HFFc6 (cell line): ENCODE results near the gene ZNF644. TPM values are rescaled to one million over a fixed set of nuclear protein-coding genes. Genes with fewer than 3 reads are reported as not detected.

Experiments
- DNase-seq: peaks from one replicate; pipeline ENCODE4 v3.0.0-alpha.2; 2018
- H3K27ac Mint-ChIP-seq: 2 replicates; pipeline ENCODE4 v1.8.0; 2020; ENCODE audit warnings: mild to moderate bottlenecking, mixed read lengths
- H3K27me3 Mint-ChIP-seq: 2 replicates; pipeline ENCODE4 v1.8.0; 2021; ENCODE audit warnings: mild to moderate bottlenecking, moderate library complexity, mixed read lengths; ENCODE audit not compliant: insufficient read depth
- H3K36me3 Mint-ChIP-seq: 2 replicates; pipeline ENCODE4 v1.8.0; 2021; ENCODE audit warnings: low read depth, mixed read lengths
- H3K4me1 Mint-ChIP-seq: 2 replicates; pipeline ENCODE4 v1.8.0; 2020; ENCODE audit warnings: low read depth, mixed read lengths
- H3K4me3 Mint-ChIP-seq: 2 replicates; pipeline ENCODE4 v1.8.0; 2020; ENCODE audit warnings: mild to moderate bottlenecking, moderate library complexity, mixed read lengths
- H3K9me3 Mint-ChIP-seq: 2 replicates; pipeline ENCODE4 v1.8.0; 2020; ENCODE audit warnings: mild to moderate bottlenecking, mixed read lengths
- total RNA-seq, 6 experiments: library from RNA; stranded (reverse); fragmentation: NEBNext Ultra II Directional; extraction: Animal tissue kit (Norgen Biotek cat#: 25700); gene quantifications; 2 replicates in 1 of 6; 3 replicates in 5 of 6; pipeline ENCODE4 v1.2.3, GENCODE V29; 2021
- TF ChIP-seq, protein P1 (sequence below): fragments of 200-600 bp; sonication (generic); IDR thresholded peaks from 2 replicates; pipeline ENCODE4 v1.5.0; 2021; ENCODE audit warnings: antibody characterized with exemption, mild to moderate bottlenecking

Gene ZNF644
- total RNA-seq, 6 experiments from 2014 or later = 27.3 to 33.2 (median 30.9) TPM

DNA sequence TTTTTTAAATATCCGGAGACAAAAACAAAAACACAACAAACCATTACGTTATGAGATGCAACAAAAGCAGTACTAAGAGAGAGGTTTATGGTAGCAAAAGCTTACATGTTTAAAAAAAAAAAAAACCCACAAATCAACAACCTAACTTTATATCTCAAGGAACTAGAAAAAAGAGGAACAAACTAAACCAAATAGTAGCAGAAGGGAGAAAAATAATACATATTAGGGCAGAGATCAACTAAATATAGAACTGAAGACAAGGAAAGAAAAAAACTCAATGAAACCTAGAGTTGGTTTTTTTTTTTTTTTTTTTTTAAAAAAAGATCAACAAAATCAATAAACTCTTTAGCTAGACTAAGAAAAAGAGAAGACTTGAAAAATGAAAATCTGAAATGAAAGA, 34.9 kb downstream of the ZNF644 start:
- no peaks in the 10 kb centered on the region for H3K27me3 Mint-ChIP-seq
- H3K4me3 Mint-ChIP-seq = no peak overlapping the region
- TF ChIP-seq, protein P1, sequence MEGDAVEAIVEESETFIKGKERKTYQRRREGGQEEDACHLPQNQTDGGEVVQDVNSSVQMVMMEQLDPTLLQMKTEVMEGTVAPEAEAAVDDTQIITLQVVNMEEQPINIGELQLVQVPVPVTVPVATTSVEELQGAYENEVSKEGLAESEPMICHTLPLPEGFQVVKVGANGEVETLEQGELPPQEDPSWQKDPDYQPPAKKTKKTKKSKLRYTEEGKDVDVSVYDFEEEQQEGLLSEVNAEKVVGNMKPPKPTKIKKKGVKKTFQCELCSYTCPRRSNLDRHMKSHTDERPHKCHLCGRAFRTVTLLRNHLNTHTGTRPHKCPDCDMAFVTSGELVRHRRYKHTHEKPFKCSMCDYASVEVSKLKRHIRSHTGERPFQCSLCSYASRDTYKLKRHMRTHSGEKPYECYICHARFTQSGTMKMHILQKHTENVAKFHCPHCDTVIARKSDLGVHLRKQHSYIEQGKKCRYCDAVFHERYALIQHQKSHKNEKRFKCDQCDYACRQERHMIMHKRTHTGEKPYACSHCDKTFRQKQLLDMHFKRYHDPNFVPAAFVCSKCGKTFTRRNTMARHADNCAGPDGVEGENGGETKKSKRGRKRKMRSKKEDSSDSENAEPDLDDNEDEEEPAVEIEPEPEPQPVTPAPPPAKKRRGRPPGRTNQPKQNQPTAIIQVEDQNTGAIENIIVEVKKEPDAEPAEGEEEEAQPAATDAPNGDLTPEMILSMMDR = no peak
- peaks cover 13% of the 10 kb centered on the region for H3K9me3 Mint-ChIP-seq
- H3K27ac Mint-ChIP-seq = no peak overlapping the region
- peaks cover 55% of the 10 kb centered on the region for H3K36me3 Mint-ChIP-seq
- peaks cover 6% of the 10 kb centered on the region for H3K4me1 Mint-ChIP-seq
- DNase-seq = no peak

DNA sequence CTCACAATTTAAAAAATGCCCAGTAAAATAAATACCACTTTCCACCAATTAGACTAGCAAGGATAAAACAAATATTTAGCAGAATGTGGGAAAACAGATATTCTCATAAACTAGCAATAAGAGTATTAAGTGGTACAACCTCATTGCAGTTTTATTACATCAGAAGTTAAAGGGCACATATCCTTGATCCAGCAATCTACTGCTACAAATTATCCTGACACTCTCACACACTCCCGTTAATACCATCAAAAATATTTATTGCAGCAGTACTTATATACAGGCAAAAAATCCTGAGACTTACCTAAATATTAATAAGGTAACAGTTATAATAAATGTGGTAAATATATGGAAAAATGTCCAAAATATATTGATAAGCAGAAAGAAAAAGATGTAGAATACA, 44.3 kb downstream of the ZNF644 start:
- Mint-ChIP-seq H3K27ac (no peak overlapping the region), H3K27me3 (no peaks in the 10 kb centered on the region; the same call in 1 of the 2 replicates), H3K4me3 (no peak overlapping the region), H3K4me1 (peaks cover 35% of the 10 kb centered on the region), H3K36me3 (peaks cover 26% of the 10 kb centered on the region), H3K9me3 (no peaks in the 10 kb centered on the region)
- TF ChIP-seq, protein P1 = no peak
- no peak for DNase-seq

DNA sequence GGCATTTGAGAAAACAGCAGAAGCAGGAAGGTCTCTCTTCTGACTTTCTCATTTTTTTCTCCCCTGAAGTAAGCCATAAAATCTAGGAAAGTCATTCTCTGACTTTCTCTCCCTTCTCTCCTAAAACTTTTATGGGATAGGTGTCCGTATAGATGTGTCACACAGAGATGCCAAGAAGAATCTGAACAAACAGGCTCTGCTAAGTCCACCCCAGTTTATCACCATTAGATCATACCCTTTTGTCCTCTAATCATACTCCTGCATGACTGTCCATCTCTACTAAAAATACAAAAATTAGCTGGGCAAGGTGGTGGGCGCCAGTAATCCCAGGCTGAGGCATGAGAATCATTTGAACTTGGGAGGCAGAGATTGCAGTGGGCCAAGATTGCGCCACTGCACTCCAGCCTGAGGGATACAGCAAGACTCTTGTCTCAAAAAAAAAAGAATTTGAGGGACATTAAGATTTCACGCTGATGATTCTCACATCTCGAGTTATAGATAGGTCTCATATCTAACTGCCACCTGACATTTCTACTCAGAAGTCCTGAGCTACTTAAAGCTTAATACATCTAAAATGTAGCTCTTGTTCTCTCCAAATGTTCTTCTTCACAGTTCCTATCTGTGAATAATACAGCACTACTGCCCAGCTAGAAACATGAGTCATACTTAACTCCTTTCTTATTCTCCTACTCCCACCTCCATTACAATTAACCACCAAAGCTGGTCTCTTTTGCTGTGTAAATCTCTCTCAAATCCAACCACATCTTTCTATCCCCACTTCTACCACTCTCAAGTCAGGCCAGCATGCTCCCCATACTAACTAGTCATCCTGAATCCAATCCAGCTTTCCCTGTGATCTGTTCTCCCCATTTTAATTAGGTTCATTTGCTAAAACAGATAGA, 47.7 kb downstream of the ZNF644 start:
- Mint-ChIP-seq H3K27me3 (no peaks in the 10 kb centered on the region; the same call in 1 of the 2 replicates), H3K4me3 (no peak overlapping the region; the same call in 1 of the 2 replicates), H3K9me3 (no peaks in the 10 kb centered on the region), H3K36me3 (peaks cover 22% of the 10 kb centered on the region), H3K27ac (peak overlapping the region; percentile 54), H3K4me1 (peaks cover 32% of the 10 kb centered on the region)
- peak; percentile 41 for DNase-seq
- TF ChIP-seq, protein P1 = no peak

DNA sequence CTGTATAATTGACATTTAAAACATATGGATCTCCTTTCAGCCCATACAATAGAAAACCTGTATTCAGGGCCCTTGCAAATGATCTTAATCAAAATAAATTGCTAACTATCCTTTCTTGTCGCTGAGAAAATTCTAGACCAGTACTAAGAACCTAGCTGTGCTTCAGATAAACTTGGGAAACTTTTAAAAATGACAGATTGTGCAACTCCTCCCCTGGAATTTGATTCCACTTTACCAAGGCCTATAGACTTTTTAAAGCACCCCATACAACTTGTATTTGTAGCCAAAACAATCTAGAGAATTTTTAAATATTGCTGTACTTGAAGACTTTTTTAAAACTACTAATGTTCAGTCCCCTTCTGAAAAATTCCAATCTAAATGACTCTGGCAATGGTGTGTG, 51.6 kb downstream of the ZNF644 start:
- DNase-seq = no peak
- Mint-ChIP-seq H3K27ac (no peak overlapping the region), H3K36me3 (peaks cover 16% of the 10 kb centered on the region), H3K4me1 (peaks cover 27% of the 10 kb centered on the region), H3K27me3 (no peaks in the 10 kb centered on the region; the same call in 1 of the 2 replicates), H3K9me3 (no peaks in the 10 kb centered on the region), H3K4me3 (no peak overlapping the region)
- TF ChIP-seq, protein P1 = no peak

DNA sequence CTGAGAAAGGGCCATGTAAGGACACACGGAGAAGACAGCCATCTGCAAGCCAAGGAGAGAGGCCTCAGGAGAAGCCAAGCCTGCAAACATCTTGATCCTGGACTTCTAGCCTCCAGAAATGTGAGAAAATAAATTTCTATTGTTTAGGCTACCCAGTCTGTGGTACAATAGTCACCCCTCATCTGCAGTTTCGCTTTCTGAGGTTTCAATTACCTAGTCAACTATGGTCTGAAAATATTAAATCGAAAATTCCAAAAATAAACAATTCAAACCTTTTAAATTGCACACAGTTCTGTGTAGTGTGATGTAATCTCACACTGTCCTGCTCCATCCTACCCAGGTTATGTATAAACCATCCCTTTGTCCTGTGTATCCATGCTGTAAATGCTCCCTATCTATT, 52.6 kb downstream of the ZNF644 start:
- H3K4me3 Mint-ChIP-seq = no peak overlapping the region
- TF ChIP-seq, protein P1 = no peak
- H3K9me3 Mint-ChIP-seq = no peaks in the 10 kb centered on the region
- no peaks in the 10 kb centered on the region for H3K27me3 Mint-ChIP-seq
- peaks cover 16% of the 10 kb centered on the region for H3K36me3 Mint-ChIP-seq
- DNase-seq = no peak
- no peak overlapping the region for H3K27ac Mint-ChIP-seq
- peaks cover 17% of the 10 kb centered on the region for H3K4me1 Mint-ChIP-seq
